Measurements from ENCODE around the gene SLC25A17.

The SLC25A17 gene

DNA sequence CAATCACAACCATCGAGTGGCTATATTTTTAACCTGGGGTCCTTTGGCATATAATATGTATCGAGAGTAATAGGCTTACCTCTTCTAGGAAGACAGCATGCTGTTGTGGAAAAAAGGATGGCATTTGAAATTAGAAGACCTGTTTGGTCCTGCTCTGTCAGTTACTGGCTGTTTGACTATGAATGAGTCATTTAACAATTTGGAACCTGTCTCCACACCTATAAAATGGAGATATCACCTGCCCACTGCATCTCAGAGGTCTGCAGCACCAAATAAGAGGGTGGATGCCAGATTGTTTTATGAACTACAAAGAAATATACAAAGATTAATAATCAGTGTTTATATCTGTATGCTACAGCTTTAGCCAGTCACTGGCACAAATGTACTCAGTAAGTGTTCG, 60.8 kb downstream of the SLC25A17 start:
- no peak overlapping the region for H3K4me3 ChIP-seq
- no peaks in the 10 kb centered on the region for H3K9me3 ChIP-seq (ENCODE audit: low read depth, low read length)
- TF ChIP-seq EZH2 (IDR thresholded peaks at IDR 0.05) (no peak), FOXP2 (optimal IDR thresholded peaks at IDR 0.05; ENCODE audit: control extremely low read depth, extremely low read length, insufficient read depth) (no peak), POLR2AphosphoS5 (IDR thresholded peaks at IDR 0.05; ENCODE audit: borderline replicate concordance, low read depth, low read length) (no peak)
- no peaks in the 10 kb centered on the region for H3K36me3 ChIP-seq (ENCODE audit: insufficient read depth, low read length)
- no peak for DNase-seq (ENCODE audit: low read depth, low spot score)
- H3K27ac ChIP-seq = no peak overlapping the region
- H3K9ac ChIP-seq (ENCODE audit: insufficient read length) = no peak overlapping the region

DNA sequence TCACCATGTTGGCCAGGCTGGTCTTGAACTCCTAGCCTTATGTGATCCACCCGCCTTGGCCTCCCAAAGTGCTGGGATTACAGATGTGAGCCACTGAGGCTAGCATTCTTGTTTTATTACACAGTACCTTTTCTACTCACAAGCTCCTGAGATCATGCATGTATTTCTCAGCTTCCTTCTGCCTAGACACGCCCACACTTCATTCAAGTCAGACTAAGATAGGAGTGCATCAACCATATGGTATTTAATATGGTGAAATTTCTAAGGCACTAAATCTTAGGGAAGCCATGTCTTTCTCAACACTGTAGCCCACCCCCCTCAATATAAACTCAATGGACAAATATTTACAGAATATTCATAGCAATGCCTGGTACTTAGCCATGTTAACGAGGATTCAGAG, 62.1 kb downstream of the SLC25A17 start:
- no peak overlapping the region for H3K27ac ChIP-seq
- H3K4me3 ChIP-seq = no peak overlapping the region
- no peaks in the 10 kb centered on the region for H3K36me3 ChIP-seq (ENCODE audit: insufficient read depth, low read length)
- TF ChIP-seq EZH2 (IDR thresholded peaks at IDR 0.05) (no peak), FOXP2 (optimal IDR thresholded peaks at IDR 0.05; ENCODE audit: control extremely low read depth, extremely low read length, insufficient read depth) (no peak), POLR2AphosphoS5 (IDR thresholded peaks at IDR 0.05; ENCODE audit: borderline replicate concordance, low read depth, low read length) (no peak)
- no peak for DNase-seq (ENCODE audit: low read depth, low spot score)
- H3K9me3 ChIP-seq (ENCODE audit: low read depth, low read length) = no peaks in the 10 kb centered on the region
- H3K9ac ChIP-seq (ENCODE audit: insufficient read length) = no peak overlapping the region

DNA sequence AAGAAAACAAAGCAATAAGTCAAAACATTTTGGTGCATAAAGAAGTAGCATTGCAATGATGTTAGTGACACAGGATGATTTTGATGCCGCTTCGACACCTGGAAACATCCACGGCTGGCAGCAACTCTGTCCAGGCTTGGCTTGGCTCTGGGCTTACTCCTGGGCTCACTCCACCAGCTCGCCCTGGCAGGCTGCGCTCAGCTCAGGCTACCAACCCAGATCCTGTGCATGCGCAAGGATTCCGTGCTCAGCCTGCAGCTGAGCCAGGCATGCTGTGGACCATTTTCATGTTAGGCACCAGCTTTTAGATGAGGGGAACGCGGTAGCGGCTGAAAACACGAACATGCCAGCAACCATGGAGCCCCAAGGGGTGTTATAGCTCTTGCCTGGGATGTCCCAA, 66.0 kb downstream of the SLC25A17 start:
- Histone ChIP-seq H3K9ac (ENCODE audit: insufficient read length) (no peak overlapping the region), H3K9me3 (ENCODE audit: low read depth, low read length) (no peaks in the 10 kb centered on the region)

DNA sequence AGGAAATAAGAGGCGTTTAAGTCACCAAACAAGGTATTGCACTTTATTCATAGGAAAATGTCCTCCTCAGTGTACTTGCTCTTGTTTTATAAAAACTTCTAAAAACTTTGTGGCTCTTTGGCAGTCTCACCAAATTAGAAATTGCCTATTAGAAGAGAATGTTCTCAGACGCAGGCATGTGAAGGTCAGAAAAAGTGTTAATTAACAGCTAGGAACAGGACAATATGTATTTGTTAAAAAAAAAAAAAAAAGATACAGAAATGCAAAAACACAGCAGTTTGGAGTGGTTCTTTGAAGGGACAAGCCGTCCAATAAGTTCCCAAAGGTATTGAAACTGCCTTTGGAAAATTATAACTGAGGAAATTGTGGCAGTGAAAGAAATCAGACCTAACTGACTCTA, 67.9 kb downstream of the SLC25A17 start:
- H3K36me3 ChIP-seq (ENCODE audit: insufficient read depth, low read length) = no peaks in the 10 kb centered on the region
- TF ChIP-seq EZH2 (IDR thresholded peaks at IDR 0.05) (no peak), POLR2AphosphoS5 (IDR thresholded peaks at IDR 0.05; ENCODE audit: borderline replicate concordance, low read depth, low read length) (no peak), FOXP2 (optimal IDR thresholded peaks at IDR 0.05; ENCODE audit: control extremely low read depth, extremely low read length, insufficient read depth) (no peak)

More for the DNA sequence above, 66.0 kb downstream of the SLC25A17 start:
- Histone ChIP-seq H3K27ac (no peak overlapping the region), H3K36me3 (ENCODE audit: insufficient read depth, low read length) (no peaks in the 10 kb centered on the region), H3K4me3 (no peak overlapping the region)
- DNase-seq (ENCODE audit: low read depth, low spot score) = no peak
- no peak for TF ChIP-seq FOXP2 (optimal IDR thresholded peaks at IDR 0.05; ENCODE audit: control extremely low read depth, extremely low read length, insufficient read depth)
- TF ChIP-seq EZH2 (IDR thresholded peaks at IDR 0.05) = no peak
- no peak for TF ChIP-seq POLR2AphosphoS5 (IDR thresholded peaks at IDR 0.05; ENCODE audit: borderline replicate concordance, low read depth, low read length)

DNA sequence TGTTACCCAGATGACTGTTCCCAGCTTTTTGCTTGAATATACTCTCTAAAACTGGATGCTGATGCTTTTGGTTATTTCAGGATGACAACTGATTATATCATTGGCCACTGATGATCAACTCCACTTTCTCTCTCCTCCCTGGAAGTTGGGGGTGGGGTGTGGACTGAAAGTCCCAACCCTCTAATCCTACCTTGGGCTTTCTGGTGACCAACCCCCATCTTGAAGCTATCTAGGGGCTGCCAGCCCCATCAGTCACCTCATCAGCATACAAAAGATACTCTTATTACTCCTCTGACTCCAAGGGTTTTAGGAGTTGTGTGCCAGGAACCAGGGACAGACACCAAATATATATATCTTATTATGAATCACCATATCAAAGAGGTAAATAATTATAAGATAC, 69.3 kb downstream of the SLC25A17 start:
- DNase-seq (ENCODE audit: low read depth, low spot score) = no peak
- Histone ChIP-seq H3K9ac (ENCODE audit: insufficient read length) (no peak overlapping the region), H3K36me3 (ENCODE audit: insufficient read depth, low read length) (no peaks in the 10 kb centered on the region), H3K27ac (no peak overlapping the region), H3K4me3 (no peak overlapping the region), H3K9me3 (ENCODE audit: low read depth, low read length) (no peaks in the 10 kb centered on the region)
- TF ChIP-seq FOXP2 (optimal IDR thresholded peaks at IDR 0.05; ENCODE audit: control extremely low read depth, extremely low read length, insufficient read depth) (no peak), EZH2 (IDR thresholded peaks at IDR 0.05) (no peak), POLR2AphosphoS5 (IDR thresholded peaks at IDR 0.05; ENCODE audit: borderline replicate concordance, low read depth, low read length) (no peak)

More for the DNA sequence above, 67.9 kb downstream of the SLC25A17 start:
- H3K27ac ChIP-seq = no peak overlapping the region
- no peak overlapping the region for H3K9ac ChIP-seq (ENCODE audit: insufficient read length)
- H3K4me3 ChIP-seq = no peak overlapping the region
- no peaks in the 10 kb centered on the region for H3K9me3 ChIP-seq (ENCODE audit: low read depth, low read length)
- DNase-seq (ENCODE audit: low read depth, low spot score) = no peak

DNA sequence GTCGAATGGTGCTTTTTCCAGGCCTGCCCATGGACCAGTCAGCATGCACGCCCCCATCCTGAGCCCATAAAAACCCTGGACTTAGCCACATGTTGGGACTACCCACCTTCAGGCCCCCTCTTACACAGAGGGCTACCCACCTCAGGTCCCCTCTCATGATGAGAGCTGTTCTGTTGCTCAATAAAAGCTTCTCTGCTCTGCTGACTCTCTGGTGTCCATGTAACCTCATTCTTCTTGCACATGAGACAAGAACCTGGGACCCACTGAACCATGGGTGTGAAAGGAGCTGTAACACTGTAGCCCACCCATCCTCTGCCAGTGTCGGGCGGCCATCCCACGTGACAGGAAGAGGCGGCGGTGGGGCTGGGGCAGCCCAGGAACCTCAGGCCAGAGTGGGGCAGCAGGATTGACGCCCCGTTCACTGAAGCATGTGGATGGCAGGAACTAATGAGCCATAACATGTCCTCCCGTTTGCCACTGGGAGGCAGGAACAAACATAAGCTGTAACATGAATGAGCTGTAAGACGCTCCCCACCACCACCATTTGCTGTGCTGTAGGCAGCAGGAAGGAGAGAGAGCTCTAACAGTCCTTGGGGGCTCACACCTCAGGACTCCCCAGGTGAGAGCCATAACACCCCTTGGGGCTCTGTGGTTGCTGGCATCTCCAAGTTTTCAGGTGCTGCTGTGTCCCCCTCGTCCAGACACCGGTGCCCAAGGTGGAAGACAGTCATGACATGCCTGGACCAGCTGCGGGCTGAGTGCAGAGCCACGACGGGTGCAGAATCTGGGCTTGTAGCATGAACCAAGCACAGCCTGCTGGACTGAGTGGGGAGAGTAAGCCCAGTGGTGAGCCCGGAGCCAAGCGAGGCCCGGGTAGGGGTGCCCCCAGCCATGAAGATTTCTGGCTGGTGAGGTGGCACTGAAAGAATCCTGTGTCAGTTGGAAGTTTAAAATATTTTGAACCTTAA, 70.5 kb downstream of the SLC25A17 start:
- no peaks in the 10 kb centered on the region for H3K36me3 ChIP-seq (ENCODE audit: insufficient read depth, low read length)
- TF ChIP-seq FOXP2 (optimal IDR thresholded peaks at IDR 0.05; ENCODE audit: control extremely low read depth, extremely low read length, insufficient read depth) (no peak), EZH2 (IDR thresholded peaks at IDR 0.05) (no peak), POLR2AphosphoS5 (IDR thresholded peaks at IDR 0.05; ENCODE audit: borderline replicate concordance, low read depth, low read length) (no peak)

DNA sequence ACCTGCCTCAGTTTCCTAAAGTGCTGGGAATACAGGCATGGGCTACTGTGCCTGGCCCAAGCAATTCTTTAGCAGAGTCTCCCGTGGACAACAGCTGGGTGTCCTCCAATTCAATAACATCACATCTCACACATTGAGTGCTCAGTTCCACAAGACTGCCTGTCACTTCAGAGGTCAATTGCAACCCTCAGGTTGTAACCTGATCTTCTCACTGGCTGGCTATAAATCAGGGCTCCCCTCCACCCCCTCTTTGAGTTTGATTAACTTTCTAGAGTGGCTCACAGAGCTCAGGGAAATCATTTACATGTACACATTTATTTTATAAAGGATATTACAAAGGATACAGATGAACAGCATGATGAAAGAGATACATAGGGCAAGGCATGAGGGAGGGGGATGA, 71.8 kb downstream of the SLC25A17 start:
- H3K9ac ChIP-seq (ENCODE audit: insufficient read length) = no peak overlapping the region
- no peaks in the 10 kb centered on the region for H3K9me3 ChIP-seq (ENCODE audit: low read depth, low read length)
- H3K27ac ChIP-seq = no peak overlapping the region
- no peak for DNase-seq (ENCODE audit: low read depth, low spot score)
- TF ChIP-seq EZH2 (IDR thresholded peaks at IDR 0.05) (no peak), POLR2AphosphoS5 (IDR thresholded peaks at IDR 0.05; ENCODE audit: borderline replicate concordance, low read depth, low read length) (no peak), FOXP2 (optimal IDR thresholded peaks at IDR 0.05; ENCODE audit: control extremely low read depth, extremely low read length, insufficient read depth) (no peak)
- H3K4me3 ChIP-seq = no peak overlapping the region
- no peaks in the 10 kb centered on the region for H3K36me3 ChIP-seq (ENCODE audit: insufficient read depth, low read length)

More for the DNA sequence above, 70.5 kb downstream of the SLC25A17 start:
- Histone ChIP-seq H3K9me3 (ENCODE audit: low read depth, low read length) (no peaks in the 10 kb centered on the region), H3K9ac (ENCODE audit: insufficient read length) (no peak overlapping the region), H3K4me3 (no peak overlapping the region), H3K27ac (no peak overlapping the region)
- DNase-seq (ENCODE audit: low read depth, low spot score) = no peak

DNA sequence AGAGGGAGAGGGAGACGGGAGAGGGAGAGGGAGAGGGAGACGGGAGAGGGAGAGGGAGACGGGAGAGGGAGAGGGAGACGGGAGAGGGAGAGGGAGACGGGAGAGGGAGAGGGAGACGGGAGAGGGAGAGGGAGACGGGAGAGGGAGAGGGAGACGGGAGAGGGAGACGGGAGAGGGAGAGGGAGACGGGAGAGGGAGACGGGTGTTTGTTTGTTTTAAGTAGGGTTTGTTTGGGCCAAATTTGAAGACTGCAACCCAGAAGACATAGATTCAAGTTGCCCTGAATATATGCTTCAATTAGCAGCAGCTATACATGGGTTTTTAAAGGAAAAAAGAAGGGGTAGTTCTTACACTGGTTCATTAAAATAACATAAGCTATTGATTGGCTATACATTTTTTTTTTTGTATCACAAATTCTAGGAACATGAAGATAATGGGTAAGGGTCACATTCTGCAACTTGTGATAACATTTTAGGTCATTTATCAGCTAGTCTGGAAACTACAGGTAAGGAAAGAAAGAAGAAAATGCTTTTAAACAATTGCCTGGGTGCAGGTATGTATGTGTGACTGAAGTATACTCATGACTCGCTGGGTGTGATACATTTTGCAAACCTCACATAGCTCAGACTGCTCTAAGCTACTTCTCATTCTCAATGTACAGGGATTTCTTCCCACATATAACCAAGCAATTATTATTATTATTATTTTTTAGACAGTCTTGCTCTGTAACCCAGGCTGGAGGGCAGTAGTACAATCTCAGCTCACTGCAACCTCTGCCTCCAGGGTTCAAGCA, 72.5 kb downstream of the SLC25A17 start:
- H3K36me3 ChIP-seq (ENCODE audit: insufficient read depth, low read length) = no peaks in the 10 kb centered on the region
- H3K27ac ChIP-seq = no peak overlapping the region
- H3K4me3 ChIP-seq = no peak overlapping the region
- no peak overlapping the region for H3K9ac ChIP-seq (ENCODE audit: insufficient read length)
- TF ChIP-seq FOXP2 (optimal IDR thresholded peaks at IDR 0.05; ENCODE audit: control extremely low read depth, extremely low read length, insufficient read depth) (no peak), EZH2 (IDR thresholded peaks at IDR 0.05) (no peak), POLR2AphosphoS5 (IDR thresholded peaks at IDR 0.05; ENCODE audit: borderline replicate concordance, low read depth, low read length) (no peak)
- DNase-seq (ENCODE audit: low read depth, low spot score) = no peak
- H3K9me3 ChIP-seq (ENCODE audit: low read depth, low read length) = no peaks in the 10 kb centered on the region

Measured in SK-N-MC (cell line).